H7 (cell line): ENCODE data around the gene CD28. TPM values are rescaled to one million over a fixed set of nuclear protein-coding genes. Genes with fewer than 3 reads are reported as not detected.

Experiments
- DNase-seq: peaks from one replicate; pipeline ENCODE4 v3.0.0; 2012
- H3K27me3 ChIP-seq: 2 replicates; pipeline ENCODE4 v1.6.0; 2011; ENCODE audit warnings: mild to moderate bottlenecking, low read length; ENCODE audit not compliant: control insufficient read depth, insufficient read depth
- H3K36me3 ChIP-seq: replicated peaks from 2 replicates; pipeline ENCODE4 v1.5.1; 2011; ENCODE audit warnings: low read length; ENCODE audit not compliant: control insufficient read depth, insufficient read depth
- H3K4me3 ChIP-seq: 2 replicates; pipeline ENCODE4 v1.5.1; 2011; ENCODE audit warnings: low read depth, mild to moderate bottlenecking, control low read depth, low read length, moderate library complexity; ENCODE audit not compliant: insufficient read depth
- total RNA-seq: library from RNA; depleted of rRNA; stranded (reverse); fragments of >200 nt; shearing (Covaris generic); gene quantifications from 2 replicates; pipeline ENCODE4 v1.2.3, GENCODE V29; 2014

Gene CD28
- total RNA-seq, 1 experiment from 2014 or later = not detected

GRCh38 chr2:203715744-203716143 is 9.3 kb downstream of the CD28 start:
- H3K27me3 ChIP-seq = no peaks in the 10 kb centered on the region
- no peak overlapping the region for H3K4me3 ChIP-seq
- DNase-seq = no peak
- no peaks in the 10 kb centered on the region for H3K36me3 ChIP-seq

- Histone ChIP-seq H3K4me3 (no peak overlapping the region), H3K36me3 (no peaks in the 10 kb centered on the region), H3K27me3 (no peaks in the 10 kb centered on the region)
- DNase-seq = no peak
Observed at GRCh38 chr2:203718087-203718486, 11.6 kb downstream of the CD28 start.

- H3K27me3 ChIP-seq = no peaks in the 10 kb centered on the region
- DNase-seq = no peak
- H3K4me3 ChIP-seq = no peak overlapping the region
- no peaks in the 10 kb centered on the region for H3K36me3 ChIP-seq
Observed at GRCh38 chr2:203719456-203720410, 13.3 kb downstream of the CD28 start.

GRCh38 chr2:203720915-203721672 is 14.7 kb downstream of the CD28 start:
- Histone ChIP-seq H3K4me3 (no peak overlapping the region), H3K27me3 (no peaks in the 10 kb centered on the region), H3K36me3 (no peaks in the 10 kb centered on the region)
- peak; percentile 26 for DNase-seq

- no peak for DNase-seq
- Histone ChIP-seq H3K36me3 (no peaks in the 10 kb centered on the region), H3K4me3 (no peak overlapping the region), H3K27me3 (no peaks in the 10 kb centered on the region)
Observed at GRCh38 chr2:203721781-203722300, 15.4 kb downstream of the CD28 start.

- no peak for DNase-seq
- no peaks in the 10 kb centered on the region for H3K27me3 ChIP-seq
- H3K36me3 ChIP-seq = no peaks in the 10 kb centered on the region
- no peak overlapping the region for H3K4me3 ChIP-seq
Observed at GRCh38 chr2:203722411-203722810, 16.0 kb downstream of the CD28 start.

- DNase-seq = no peak
- Histone ChIP-seq H3K27me3 (no peaks in the 10 kb centered on the region), H3K4me3 (no peak overlapping the region), H3K36me3 (no peaks in the 10 kb centered on the region)
Observed at GRCh38 chr2:203728321-203728720, 21.9 kb downstream of the CD28 start.

- Histone ChIP-seq H3K4me3 (no peak overlapping the region), H3K36me3 (no peaks in the 10 kb centered on the region), H3K27me3 (no peaks in the 10 kb centered on the region)
- no peak for DNase-seq
Observed at GRCh38 chr2:203730076-203730729, 23.8 kb downstream of the CD28 start.

GRCh38 chr2:203730883-203731282 is 24.4 kb downstream of the CD28 start:
- H3K4me3 ChIP-seq = no peak overlapping the region
- no peaks in the 10 kb centered on the region for H3K27me3 ChIP-seq
- no peaks in the 10 kb centered on the region for H3K36me3 ChIP-seq
- DNase-seq = no peak

GRCh38 chr2:203732092-203732952 is 25.9 kb downstream of the CD28 start:
- DNase-seq = no peak
- Histone ChIP-seq H3K4me3 (no peak overlapping the region), H3K27me3 (no peaks in the 10 kb centered on the region)

GRCh38 chr2:203732953-203733510 is 26.6 kb downstream of the CD28 start:
- no peaks in the 10 kb centered on the region for H3K27me3 ChIP-seq
- no peak for DNase-seq
- H3K36me3 ChIP-seq = no peaks in the 10 kb centered on the region
- no peak overlapping the region for H3K4me3 ChIP-seq

More at GRCh38 chr2:203732092-203732952, 25.9 kb downstream of the CD28 start:
- no peaks in the 10 kb centered on the region for H3K36me3 ChIP-seq

GRCh38 chr2:203733684-203734083 is 27.2 kb downstream of the CD28 start:
- DNase-seq = no peak
- Histone ChIP-seq H3K27me3 (no peaks in the 10 kb centered on the region), H3K36me3 (no peaks in the 10 kb centered on the region)

GRCh38 chr2:203734276-203734983 is 28.0 kb downstream of the CD28 start:
- H3K36me3 ChIP-seq = no peaks in the 10 kb centered on the region
- no peaks in the 10 kb centered on the region for H3K27me3 ChIP-seq
- no peak overlapping the region for H3K4me3 ChIP-seq
- peak; percentile 62 for DNase-seq

More at GRCh38 chr2:203733684-203734083, 27.2 kb downstream of the CD28 start:
- no peak overlapping the region for H3K4me3 ChIP-seq
